Nucleus accumbens (tissue), 56 donors: ENCODE results near the gene GLO1.
A peak's percentile ranks its signal among the peaks of the same experiment; 100 is the strongest.
"Not testable (repeated sequence)": the region's sequence is repeated elsewhere in the genome, so short reads cannot be mapped to it uniquely, and the experiment has no call there.

Experiments
- DNase-seq, 56 donors: peaks; one replicate each; lab custom pipeline; 2025; lab: John Stamatoyannopoulos, UW

GLO1 gene

GRCh38 chr6:38708496-38708895 is 5.6 kb upstream of the GLO1 start:
- no peak for DNase-seq

GRCh38 chr6:38705924-38706323 is 3.0 kb upstream of the GLO1 start:
- no peak for DNase-seq

DNA sequence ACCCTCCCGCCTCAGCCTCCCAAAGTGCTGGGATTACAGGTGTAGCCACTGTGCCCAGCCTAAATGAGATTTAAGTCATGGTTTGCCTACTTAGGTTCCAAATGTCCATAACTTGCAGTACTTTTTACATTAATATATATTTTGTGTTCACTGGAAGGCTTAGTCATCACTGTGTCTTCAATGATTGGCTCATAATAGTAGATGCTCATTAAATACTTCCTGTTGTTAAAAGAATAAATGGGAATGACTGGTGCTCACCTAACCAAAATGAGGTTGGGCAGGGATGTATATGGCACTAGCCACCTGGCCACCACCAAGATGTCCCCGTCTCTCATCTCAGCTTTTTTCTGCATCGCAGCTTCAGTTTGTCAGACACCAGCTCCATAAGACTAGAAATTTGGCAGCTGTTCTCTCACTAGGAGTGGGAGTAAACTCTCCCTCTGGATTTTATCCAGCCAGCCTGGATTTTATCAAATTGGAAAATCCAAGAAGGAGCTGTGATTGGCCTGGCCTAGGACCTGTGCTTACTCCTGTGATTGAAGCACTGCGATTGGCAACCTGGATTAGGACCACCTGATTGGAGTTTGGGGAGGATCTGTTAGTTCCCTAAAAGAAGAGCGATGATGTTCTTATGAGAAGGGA is 1.1 kb upstream of the GLO1 start:
- DNase-seq, result no peak

GRCh38 chr6:38701551-38701950 is 1.4 kb downstream of the GLO1 start:
- DNase-seq, result no peak

- DNase-seq, result not testable (repeated sequence)
Measured at GRCh38 chr6:38699702-38700101, 3.2 kb downstream of the GLO1 start.

DNA sequence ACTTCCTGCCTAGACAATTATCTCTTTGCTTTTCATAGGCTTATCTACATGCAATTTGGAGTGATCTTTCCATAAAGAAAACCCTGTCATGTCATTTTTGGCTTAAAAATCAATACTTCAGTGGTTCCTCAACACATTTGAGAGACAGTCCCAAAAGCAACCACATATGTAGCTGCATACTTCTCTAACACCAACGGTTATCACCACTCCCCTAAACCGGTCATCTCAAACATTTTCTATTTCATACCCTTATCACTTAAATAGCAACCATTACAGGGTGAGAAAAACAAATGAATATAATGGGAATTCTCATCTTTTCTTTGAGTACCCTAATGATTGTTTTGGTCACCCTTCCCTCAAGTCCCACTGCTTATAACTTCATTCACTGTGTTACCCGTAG is 5.1 kb downstream of the GLO1 start:
- DNase-seq, result no peak

DNA sequence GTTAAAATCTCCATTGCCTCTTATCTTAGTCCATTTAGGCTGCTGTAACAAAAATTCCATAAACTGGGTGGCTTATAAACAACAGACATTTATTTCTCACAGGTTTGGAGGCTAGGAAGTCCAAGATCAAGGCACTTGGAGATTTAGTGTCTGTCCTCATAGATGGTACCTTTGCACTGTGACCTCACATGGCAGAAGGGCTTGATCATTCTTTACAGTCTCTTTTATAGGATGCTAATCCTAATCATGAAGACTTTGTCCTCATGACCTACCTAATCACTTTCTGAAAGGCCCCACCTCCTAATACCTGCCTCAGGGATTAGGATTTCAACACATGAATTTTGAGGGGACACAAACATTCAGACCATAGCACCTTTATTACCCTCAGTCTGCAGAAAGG is 6.6 kb downstream of the GLO1 start:
- DNase-seq, result no peak

- DNase-seq, result no peak
Measured at GRCh38 chr6:38695933-38696332, 7.0 kb downstream of the GLO1 start.

DNA sequence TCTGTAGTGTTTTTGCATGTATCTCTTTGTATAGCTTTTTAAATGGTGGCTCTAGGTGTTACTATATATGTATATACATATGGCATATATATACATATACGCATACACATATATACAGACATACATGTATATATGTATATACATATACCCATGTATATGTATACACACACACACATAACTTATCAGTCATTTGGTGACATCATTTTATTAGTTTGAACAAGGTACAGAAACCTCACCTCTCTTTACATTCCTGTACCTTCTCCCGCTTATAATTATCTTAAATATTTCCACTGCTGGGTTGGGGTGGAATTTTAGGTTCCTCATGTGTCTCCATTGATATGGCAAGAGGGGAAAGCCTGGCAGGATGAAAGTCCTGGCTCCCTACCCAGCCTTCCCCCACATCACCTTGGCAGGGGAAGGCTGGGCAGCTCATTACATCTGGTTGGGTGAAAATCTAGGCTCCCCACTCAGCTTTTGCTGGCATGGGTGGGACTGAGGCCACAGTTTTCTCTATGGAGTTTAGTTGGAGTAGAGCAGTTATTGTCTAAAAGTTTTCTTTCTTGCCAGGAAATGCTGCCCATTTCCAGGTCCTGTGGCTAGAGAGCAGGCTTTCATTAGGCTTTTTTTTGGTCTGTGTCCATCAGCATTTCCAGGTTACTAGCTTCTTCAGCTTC is 7.6 kb downstream of the GLO1 start:
- DNase-seq, result peak in 14 of 56 donors; percentile 3 to 36 (median 16)

DNA sequence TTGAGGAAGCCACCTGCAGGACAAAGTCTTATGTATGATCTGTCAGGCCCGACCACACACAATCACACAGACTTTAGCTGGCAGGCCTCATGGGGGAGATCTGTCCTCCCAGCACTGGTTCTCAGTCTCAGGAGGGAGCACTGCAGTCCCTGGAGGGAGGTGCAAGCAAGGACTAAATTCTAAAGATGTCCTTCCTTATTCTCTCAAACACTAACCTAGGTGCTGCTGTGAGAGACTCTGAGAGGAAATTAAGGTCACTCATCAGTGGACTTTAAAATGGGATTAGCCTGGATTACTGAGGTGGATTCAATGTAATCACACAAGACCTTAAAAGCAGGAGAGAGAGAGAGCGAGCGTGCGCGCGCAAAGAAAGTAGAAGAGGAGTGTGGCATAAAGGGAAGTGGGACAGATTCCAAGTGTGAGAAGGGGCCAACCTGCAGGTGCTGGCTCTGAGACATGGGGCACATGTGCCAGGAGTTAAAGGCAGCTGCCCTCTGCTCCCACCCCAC is 14.3 kb downstream of the GLO1 start:
- DNase-seq, result peak in 2 of 56 donors; percentile 2 to 10

DNA sequence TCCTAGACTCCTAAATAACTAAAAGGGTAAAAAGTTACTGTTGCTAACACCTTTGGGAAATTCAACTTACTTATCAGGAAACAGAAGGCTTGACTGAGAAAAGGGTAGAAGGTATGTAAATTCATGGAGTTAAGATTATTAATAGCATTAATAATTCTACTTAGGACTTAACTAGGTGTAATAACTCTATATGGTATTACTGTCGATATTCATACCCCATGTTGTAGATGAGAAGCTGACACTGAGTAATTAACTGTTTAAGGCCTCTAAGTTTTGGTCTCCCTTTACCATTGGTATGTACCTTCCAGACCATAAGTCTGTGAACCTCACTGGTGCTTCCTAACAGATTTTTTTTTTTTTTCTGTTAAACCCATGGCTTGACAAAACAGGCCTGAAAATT is 15.4 kb downstream of the GLO1 start:
- no peak for DNase-seq

DNA sequence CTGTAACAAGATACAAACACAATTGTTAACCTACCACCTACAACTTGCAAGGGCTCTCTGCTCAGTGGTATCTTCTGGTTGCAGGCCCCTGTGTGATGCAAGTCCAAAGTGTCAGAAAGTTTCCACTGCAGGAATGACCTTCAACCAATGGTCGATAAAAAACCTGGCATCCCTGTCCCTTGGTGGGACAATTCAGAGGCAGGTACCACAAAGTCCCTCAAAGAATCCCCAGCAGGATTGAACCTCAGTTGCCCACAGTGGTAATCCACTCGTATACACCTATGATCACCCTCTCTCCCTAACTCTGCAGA is 15.9 kb downstream of the GLO1 start:
- no peak for DNase-seq

DNA sequence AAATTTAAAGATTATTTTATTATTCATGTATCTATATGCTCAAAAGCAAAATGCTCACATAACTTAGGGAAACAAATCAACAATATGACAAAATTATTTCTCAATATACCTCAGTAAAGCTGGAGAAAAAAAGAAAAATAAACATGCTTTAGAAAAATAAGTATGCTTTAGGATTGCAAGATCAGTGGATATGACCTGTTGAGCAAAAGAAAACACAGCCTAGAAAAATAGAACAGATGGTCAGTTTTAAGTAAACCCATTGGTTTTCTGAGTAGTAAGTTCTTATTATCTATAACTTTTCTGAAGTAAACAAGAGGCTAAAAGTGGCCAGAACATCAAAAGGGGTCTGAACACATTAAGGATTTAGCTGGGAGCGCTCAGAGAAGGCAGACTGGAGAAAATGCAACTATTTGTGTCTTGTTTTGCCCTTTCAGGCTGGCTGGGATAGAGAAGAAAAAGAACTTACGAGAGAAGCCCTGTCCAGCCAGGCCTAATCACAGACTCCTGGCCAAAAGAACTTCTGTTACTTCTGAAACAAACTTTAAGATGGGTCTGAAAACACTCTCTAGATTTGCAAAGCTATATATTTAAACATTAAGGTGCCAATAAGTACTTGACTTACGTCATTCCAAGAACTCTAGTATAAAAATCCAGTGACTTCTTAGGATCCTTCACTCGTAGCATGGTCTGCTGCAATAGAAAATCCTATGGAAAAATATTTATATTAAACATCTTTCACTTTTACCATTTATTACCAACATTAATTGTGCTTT is 16.5 kb downstream of the GLO1 start:
- DNase-seq, result no peak

DNA sequence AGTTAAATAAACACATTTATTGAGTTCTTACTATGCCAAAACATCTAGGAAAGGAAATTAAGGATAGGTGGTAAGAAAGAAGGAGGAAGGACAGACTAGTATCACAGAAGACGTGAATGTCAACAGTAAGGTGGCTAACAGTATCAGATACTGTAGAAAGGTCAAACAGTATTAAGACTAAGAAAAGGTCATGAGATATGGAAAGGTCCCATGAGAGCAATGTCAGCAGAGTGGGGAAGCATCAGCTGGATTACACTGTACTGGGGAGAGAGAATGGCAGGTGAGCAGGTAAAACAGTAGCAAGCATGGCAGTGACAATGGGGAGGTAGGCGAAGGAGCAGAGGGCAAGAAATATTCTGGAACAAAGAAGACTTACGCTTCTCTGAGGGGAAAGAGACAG is 18.0 kb downstream of the GLO1 start:
- no peak for DNase-seq

DNA sequence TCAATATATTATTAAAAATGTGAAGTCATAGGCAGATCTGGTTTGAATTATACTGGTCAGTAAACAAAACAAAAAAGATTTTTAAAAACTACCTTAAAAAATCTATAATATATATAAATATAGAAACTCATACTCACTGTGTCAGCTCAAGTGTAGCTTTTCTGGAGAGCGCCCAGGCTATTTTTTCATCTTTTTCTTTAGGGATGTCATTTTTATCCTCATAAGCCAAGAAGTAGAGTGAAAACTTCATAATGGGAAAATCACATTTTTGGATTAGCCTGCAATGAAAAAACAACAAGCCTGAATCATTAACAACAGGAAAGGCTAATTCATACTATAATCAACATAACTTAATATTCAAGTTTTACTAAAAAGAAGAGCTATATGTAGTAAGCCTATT is 18.7 kb downstream of the GLO1 start:
- DNase-seq, result no peak

DNA sequence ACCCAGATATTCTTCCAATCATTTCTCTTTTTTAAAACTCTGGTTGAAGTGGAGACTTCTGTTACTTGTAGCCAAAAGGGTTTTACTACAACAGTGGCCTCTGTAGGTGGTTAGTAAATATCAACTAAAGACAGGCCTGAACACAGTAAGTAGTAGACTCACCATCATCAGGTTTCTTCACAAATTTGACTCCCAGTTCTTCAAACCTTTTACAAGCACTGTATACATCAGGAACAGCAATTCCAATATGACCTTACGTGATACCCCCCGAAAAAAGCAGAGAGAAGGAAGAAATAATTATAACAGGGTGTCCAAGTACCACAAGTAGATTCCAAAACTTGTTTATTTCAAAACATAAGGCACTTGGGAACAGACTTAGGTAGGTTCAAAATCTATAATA is 21.1 kb downstream of the GLO1 start:
- DNase-seq, result no peak

- DNase-seq, result no peak
Measured at GRCh38 chr6:38679668-38680067, 23.3 kb downstream of the GLO1 start.

DNA sequence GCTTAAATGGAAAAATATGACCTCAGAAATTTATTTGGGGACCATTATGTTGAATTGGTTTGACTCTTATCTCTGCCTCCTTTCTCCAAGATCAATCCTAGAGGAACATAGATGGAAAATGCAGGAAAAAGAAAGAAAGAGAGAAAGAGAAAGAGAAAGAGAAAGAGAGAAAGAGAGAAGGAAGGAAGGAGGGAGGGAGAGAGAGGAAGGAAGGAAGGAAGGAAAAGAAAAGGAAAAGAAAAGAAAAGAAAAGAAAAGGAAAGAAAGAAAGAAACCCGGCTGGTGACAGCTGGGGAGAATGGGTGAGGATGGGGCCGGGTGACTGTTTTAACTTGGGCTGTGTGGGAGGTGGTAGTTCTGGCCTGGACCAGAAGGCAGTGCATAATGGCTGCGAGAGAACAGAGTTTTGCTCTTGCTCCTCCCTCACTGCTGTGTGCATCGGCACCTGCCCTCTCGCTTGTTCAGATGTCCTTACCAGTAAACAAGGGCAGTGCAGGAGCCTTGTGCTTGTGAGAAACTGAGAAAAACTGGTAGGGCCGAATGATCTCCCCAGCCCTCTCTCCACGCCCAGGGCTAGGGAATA is 24.7 kb downstream of the GLO1 start:
- no peak for DNase-seq

DNA sequence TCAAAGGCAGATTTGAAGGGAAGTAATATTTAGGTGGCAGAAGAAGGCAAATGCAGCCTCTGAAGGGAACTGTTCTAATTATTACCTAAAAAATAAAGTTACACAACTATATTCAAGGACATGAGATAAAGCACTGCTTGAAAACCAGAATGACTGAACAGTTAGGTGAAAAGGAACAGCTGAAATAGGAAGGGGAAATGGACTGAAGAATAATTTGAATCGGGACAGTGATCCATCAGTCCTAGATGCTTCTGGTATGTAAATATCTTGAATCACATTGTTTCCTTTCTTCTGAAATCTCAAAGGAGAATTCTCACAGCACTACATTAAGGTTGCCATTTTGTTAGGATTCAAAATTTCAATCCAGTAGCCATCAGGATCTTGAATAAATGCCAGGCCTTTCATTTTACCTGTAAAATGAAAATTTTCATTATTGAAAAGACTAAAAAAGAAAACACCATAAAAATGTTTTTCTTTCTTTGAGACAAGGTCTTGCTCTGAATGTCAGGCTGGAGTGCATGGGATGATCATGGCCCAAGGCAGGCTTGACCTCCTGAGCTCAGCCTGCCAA is 25.9 kb downstream of the GLO1 start:
- no peak for DNase-seq

GRCh38 chr6:38676236-38676973 is 26.5 kb downstream of the GLO1 start:
- no peak for DNase-seq
